Stimulated activated CD8-positive, alpha-beta memory T cell treated with anti-CD3 and anti-CD28 coated beads, Interleukin-2, amount 100 ng/mL, for 48 hours (primary cell): ENCODE data around the gene TPRX1.
"Not testable (repeated sequence)": the region's sequence is repeated elsewhere in the genome, so short reads cannot be mapped to it uniquely, and the experiment has no call there.

Experiments
- DNase-seq, 2 donors: peaks; one replicate each; pipeline ENCODE4 v3.0.0-alpha.2; 2020; ENCODE audit warnings: low read depth in 2 of 2

The TPRX1 gene

DNA sequence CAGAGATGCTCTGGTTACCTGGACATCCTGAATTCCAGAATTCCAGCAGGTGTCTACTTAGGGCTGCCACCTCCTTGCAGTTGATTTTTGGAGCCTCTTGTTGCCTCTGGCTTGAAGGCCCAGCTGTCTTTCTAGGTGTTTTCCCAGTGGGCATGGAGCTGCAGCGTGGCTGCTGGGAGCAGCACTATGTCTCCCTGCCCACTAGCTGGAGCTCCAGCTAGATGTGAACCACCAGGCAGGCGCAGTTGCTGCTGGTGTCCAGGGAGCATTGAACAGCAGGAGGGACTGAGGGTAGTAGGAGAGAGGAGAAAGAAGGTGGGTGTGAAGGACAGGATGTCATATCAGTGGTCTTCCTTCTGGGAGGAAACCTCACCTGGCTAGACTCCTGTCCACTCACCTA, 35.7 kb downstream of the TPRX1 start:
- no peak for DNase-seq

DNA sequence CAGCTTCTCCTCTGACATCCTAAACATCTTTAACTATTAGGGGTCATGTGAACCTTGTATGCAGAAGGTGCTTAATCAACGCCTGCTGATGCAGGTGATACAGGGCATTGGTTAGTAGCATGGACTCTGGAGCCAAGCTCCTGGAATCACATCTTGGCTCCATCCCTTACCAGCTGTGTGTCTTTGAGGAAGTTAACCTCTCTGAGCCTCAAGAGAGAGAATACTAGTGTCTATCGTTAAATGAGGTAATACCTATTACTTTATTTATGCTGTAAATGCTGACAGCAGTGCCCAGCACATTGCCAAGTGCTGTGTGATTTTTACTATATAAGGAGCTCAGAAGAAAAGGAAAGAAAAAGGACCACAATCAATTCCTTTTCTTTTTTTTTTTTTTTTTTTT, 37.0 kb downstream of the TPRX1 start:
- no peak for DNase-seq

DNA sequence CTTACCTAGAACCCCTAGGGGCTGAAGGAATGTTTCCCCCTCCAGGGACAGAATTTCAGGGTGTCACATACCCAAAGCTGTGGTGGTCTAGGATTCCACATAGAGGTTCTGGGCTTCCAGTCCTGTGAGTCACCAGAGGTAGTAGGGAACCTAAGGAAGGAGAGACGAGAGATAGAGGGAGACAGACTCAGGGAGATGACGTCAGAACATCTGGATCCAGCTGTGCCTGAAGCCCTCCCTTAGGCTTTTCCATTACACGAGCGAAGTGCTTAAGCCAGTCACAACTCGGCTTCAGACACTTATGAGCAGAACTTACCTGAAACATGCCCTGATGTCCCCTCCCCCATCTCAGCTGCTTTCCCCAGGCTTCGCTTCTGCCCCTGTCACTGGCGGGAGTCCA, 37.7 kb downstream of the TPRX1 start:
- DNase-seq, result no peak

DNA sequence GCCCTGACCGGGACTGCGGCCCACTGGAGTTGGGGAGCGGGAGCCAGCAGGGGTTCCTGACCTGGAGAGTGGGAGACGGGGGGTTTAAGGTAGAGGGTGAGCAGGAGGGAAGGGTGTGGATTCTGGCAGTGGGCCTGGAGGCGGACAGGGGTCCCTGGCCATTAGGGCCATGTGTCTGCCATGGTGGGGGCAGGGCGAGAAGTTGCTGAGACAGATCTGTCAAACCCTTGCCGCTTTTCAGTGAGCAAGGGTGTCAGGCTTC, 38.1 kb downstream of the TPRX1 start:
- DNase-seq, result no peak

DNA sequence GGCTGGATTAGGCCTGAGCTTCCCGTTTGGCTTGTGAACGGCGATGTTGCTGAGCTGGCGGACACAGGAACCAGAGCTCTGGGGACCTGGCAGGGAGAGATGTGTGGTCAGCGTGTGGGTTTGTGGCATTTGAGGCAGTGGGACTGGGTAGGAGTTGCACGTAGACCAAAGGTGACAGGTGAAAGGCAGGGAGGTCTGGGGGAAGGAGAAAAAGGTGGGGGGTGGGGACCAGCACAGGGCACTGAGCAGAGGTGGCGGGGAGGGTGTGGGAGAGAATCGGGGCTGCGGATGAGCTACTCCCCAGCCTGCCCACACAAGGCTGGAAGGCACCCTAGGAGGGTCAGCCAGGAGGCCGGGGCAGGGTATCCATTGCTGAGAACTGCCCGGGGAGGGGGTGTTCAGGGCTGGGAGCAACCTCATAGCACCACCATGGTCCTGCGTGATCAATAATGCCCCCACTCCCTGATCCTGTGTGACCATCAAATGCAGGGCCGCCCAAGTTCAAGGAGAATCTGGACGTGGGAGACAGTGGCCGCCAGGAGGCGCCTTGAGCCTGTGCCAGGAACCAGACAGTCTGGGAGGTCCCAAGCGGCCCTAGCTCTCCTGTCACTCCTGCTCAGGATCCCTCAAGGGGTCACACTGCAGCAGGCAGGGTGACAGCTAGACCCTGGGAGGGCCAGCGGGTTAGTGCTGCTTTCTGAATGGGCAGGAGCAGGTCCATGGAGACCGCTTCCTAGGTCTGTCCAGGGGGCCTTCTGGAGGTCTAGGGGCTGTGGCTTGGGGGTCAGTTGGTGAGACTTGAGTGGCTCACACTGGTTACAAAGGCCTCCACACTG, 38.6 kb downstream of the TPRX1 start:
- peak; percentile 23 to 36 for DNase-seq

DNA sequence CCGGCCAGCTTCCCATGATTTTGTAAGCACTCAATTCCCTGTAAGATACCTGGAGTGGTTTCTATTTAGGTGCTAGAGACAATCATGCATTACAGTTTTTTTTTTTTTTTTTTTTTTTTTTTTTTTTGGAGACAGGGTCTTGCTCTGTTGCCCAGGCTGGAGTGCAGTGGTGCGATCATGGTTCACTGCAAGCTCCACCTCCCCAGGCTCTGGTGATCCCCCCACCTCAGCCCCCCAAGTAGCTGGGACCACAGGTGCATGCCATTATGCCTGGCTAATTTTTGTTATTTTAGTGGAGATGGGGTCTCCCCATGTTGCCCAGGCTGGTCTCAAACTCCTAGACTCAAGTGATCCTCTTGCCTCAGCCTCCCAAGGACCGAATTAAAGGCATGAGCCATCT, 39.6 kb downstream of the TPRX1 start:
- DNase-seq, result not testable (repeated sequence)

DNA sequence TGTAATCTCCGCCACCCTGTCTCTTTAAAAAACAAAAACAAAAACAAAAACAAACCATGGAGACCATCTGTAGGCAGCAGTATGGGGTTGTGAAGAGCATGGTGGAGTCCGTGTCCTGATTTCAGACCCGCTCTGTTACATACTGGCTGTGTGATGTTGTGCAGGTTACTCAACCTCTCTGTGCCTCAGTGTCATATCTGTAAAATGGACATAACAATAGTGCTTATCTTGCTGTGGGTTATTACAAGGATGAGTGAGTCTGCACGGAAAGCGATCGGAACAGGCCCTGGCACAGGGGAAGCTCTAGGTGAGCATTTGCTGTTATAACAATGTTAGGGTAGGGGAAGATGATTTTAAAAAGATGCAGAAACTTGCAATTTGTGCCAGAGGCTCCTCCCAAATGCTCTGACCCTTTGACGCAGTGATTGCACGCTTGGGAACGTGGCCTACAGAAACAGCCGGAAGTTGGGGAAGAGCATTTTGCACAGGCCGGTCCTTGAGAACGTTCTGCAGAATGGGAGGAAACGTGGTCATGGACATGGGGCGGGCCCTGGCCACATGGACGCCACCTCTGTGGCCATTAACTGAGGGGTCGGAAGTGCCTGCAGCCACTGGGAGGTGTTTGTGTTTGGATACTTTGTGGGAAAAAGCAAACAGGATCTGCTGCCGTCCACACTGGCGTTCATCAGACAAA, 41.6 kb downstream of the TPRX1 start:
- no peak for DNase-seq

DNA sequence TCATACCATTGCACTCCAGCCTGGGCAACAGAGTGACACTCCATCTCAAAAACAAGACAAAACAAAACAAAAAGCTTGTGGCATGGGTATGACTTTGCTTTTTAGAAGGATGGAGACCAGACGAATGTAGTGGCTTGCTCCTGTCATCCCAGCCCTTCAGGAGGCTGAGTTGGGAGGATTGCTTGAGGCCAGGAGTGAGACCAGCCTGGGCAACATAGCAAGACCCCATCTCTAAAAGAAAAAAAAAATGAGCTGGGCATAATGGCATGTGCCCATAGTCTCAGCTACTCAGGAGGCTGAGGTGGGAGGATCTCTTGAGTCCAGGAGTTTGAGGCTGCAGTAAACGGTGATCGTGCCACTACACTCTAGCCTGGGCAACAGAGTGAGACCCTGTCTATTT, 42.2 kb downstream of the TPRX1 start:
- DNase-seq, result no peak

DNA sequence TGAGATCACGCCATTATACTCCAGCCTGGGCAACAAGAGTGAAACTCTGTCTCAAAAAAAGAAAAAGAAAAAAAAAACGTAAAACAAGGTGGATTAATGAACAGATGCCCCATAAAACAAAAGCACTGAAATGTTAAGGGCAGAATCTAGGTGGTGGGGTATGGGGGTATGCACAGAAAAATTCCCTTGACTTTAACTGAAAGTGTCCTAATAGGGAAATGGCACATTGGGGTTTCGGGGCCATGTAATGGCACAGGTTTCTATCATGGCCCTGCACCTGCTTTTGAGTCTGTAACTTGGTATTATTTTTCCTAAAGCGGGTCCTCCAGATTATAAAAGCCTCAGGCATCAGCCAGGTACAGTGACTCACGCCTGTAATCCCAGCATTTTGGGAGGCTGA, 42.8 kb downstream of the TPRX1 start:
- no peak for DNase-seq

DNA sequence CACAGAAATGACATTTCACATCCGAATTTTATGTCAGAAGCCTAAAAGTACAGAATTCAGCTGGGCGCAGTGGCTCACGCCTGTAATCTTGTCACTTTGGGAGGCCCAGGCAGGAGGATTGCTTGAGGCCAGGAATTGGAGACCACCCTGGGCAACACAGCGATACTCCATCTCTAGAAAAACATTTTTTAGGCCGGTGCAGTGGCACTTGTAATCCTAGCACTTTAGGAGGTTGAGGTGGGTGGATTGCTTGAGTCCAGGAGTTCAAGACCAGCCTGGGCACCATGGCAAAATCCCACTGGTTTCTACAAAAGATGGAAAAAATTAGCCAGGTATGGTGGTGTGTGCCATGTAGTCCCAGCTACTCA, 43.7 kb downstream of the TPRX1 start:
- no peak for DNase-seq

DNA sequence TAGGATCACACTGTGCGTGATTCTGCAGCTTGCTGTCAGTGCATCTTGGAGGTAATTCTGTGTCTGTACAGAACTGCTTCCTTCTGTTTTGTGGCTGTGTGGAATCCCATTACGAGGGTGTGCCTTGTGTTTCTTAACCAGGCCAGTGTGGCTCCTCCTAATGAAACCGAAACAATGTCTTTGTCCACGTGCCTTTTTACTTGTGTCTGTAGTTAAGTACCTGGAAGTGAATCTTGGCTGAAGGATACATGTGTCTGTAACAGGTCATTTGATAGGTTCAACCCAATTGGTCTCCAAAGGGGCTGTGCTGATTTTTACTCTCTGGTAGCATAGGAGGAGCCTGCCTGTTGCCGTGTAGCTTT, 45.9 kb downstream of the TPRX1 start:
- no peak for DNase-seq

DNA sequence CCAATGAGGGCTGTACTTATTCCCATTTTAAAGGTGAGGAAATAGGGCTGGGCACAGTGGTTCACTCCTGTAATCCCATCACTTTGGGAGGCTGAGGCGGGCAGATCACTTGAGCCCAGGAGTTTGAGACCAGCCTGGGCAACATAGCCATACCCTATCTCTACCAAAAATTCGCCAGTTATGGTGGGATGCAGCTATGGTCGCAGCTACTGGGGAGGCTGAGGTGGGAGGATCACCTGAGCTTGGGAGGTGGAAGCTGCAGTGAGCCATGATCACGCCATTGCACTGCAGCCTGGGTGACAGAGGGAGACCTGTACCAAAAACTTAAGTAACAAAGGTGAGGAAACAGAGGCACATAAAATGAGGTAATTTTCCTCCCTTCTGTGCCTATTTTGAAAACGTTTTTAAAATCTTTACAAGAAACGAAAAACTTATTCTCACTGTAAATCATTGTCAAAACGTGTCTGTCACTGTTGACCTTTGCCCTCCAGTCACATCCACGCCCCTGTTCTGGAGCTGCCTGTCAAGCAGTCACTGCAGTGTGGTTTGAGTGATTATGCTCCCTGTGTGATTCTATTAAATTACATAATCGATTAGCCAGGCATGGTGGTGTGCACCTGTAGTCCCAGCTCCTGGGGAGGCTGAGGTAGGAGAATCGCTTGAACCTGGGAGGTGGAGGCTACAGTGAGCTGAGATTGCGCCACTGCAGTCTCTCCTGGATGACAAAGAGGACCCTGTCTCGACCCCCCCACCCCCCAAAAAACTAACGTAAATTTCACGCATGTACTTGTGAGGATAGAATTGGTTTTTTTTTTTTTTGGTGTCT, 46.5 kb downstream of the TPRX1 start:
- no peak for DNase-seq

DNA sequence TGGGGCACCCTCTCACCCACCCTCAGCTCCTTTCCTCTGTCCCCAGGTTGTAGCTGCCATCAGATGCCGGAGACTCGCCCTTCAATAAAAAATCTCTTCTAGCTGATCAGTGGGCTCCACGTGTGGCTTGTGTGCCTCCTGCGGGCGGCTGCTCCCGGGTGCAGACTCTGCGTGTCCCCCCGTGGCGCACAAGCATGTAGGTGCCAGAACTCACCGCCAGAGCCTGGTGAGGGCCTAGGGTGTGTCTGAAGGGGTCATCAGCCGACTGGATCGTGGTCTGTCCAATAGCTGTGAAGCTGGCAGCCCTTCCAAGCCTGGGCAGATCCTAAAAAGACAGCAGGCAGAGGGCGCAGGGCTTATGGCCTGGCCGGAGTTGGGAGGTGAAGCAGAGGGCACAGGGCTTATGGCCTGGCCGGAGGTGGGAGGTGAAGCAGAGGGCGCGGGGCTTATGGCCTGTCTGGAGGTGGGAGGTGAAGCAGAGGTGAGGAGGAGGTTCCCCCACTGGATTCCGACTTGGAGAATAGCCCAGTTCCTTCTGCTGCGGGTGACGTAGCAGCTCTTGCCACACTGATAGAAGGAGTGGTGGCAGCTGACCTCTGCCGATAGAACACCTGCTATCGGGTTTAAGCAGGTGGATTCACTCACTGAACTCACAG, 47.3 kb downstream of the TPRX1 start:
- DNase-seq, result no peak

DNA sequence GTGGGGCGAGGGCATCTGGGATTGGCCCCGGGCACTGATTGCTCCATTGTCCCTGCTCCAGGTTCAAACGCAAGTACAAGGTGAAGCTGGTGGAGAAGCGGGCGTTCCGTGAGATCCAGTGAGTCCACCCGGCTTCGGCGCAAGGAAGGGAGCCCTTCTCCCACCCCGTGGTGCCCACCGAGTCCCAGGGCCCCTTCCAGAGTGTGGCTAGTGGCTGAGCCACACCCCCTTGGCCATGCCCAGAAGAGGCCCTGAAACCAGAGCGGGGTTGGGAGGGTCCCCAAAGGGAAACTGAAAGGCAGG, 47.8 kb downstream of the TPRX1 start:
- DNase-seq, result no peak

DNA sequence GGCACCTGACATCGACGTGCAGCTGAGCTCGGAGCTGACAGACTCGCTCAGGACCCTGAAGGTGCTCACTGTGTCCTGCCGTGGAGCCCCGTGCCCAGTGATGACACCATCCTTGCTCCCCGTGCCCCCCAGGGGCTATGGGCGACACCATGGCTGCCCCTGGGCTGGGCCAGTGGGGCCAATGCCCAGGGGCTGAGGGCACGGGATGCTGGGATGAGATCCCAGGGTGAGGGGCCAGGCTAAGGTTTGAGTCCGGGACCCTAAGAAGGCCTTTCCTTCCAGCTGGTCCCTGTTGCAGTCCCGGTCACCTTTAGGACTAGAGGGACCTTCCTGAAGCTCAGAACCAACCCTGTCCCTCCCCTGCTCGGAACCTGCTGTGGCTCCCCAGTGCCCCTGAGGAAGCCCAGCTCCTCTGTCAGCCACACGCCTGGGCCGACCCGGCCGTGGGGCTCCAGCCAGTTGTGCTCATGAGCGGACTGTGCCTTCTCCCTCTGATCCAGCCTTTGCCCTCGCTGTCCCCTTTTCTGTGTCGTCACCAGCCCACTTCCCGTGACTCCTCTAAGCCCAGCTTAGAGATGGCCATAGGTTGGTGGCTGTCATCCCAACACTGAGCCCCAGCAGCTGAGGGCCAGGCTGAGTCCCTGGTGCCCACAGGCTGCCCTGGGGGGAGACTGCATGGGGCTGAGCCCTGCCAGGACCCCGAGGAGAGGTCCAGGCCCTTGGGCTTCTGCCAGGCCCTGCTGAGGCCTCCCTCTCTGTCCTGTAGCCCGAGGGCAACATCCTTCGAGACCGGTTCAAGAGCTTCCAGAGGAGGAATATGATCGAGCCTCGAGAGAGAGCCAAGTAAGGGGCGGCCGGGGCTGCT, 48.4 kb downstream of the TPRX1 start:
- DNase-seq, result no peak

DNA sequence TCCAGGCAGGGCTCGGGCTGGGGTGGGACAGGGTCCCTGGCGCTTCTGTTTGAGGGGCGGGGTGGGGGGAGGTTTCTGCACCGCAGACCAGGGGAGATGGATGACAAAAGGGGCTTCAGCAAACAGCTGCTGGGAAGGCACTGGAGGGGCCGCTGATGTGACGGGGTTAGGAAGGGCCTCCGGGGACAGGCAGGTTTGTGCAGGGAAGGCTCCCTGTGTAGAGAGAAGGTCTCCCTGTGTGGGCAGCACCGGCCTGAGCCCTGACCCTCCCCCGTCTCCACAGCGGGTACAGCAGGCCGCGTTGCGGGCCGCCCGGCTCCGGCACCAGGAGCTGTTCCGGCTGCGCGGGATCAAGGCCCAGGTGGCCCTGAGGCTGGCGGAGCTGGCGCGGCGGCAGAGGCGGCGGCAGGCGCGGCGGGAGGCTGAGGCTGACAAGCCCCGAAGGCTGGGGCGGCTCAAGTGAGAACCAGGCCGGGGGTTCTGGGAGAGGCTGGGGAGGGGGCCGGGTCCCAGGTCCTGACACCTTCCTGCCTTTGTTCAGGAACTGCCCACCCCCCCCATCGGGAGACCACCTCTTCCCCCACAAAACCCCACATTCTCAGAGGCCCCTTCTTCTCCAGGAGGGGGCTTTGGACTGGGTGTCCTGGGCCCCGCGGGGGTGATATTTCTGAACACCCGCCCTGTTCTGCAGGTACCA, 49.1 kb downstream of the TPRX1 start:
- DNase-seq, result no peak

DNA sequence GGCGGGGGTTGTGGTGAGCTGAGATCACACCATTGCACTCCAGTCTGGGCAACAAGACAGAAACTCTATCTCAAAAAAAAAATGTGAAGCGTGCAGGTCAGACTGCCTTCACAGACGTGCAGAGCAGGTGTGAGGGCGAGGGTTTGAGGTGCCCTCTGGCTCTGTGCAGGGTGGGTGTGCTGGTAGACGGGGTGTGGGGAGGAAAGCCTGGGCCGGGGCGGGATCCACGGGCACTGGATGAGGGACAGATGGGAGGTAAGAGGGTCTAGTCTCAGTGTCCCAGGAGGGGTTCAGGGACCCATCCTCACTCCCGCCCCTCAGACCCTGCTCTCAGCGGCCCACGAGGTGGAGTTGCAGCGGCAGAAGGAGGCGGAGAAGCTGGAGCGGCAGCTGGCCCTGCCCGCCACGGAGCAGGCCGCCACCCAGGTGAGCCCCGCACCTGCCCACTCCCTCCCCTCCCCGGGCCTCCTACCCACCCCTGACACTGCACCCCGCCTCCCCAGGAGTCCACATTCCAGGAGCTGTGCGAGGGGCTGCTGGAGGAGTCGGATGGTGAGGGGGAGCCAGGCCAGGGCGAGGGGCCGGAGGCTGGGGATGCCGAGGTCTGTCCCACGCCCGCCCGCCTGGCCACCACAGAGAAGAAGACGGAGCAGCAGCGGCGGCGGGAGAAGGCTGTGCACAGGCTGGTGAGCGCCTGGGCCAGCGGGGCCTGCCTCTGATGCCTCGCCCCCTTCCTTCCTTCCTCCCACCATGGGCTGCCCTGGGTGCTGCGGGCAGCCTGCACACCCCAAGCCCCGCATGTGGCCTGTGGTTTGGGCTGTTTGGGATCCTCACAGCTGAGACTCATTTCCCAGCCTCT, 49.9 kb downstream of the TPRX1 start:
- no peak for DNase-seq

DNA sequence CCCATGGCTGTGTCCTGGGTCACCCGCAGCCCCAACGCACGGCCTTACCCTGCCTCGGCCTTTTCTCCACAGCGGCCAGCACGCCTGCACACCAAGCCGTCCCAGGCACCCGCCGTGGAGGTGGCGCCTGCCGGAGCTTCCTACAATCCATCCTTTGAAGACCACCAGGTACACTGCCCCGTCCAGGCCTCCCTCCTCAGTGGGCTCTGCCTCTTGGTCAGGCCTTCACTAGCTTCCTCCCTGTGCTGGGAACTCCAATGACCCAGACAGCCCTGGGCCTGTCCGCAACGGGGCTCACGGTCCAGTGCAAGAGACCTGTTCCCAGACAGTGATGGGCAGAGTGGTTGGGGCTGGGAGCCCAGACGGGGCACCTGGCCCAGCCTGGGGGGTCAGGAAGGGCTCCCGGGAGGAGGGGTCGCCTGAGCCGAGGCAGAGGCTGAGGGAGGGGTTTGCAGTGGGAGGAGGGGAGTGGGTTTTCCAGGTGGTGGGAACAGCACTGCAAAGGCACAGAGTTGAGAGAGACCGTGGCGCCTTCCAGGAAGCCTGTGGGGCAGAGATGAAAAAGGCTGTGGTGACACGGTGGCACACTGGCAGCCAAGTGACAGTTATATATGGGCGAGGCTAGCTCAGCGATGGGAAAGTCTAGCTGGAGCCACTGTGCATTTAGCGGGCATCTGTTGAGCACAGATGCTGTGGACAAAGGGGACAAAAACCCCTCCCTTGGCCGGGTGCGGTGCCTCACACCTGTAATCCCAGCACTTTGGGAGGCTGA, 51.7 kb downstream of the TPRX1 start:
- no peak for DNase-seq
